K562 (cell line): ENCODE results near the gene SLC13A3. TPM values are rescaled to one million over a fixed set of nuclear protein-coding genes. Genes with fewer than 3 reads are reported as not detected.
A peak's percentile ranks its signal among the peaks of the same experiment; 100 is the strongest.

Experiments
- ATAC-seq: fragments of 200-7000 bp; cut with Tn5 transposase; 3 replicates; pipeline ENCODE4 v1.9.1; 2020; ENCODE audit warnings: moderate library complexity
- BruUV-seq: library from RNA; stranded (reverse); fragments of 400-500 nt; replicated peaks from 2 replicates; lab custom pipeline; 2021; lab: Mats Ljungman, UMichigan
- CTCF ChIA-PET: fragments of 300-600 bp; formaldehyde crosslinking; extraction: SDS; loops from one replicate; lab custom pipeline; 2021; ENCODE audit warnings: low intra/inter-chr PET ratio; lab: Yijun Ruan, JAX
- POLR2A ChIA-PET: fragments of 300-600, 350-650 bp; sonication (Branson Sonifier 250); formaldehyde crosslinking; extraction: SDS; loops from one replicate; lab custom pipeline; 2021; ENCODE audit warnings: antibody characterized with exemption, inconsistent platforms; lab: Yijun Ruan, JAX
- DNase-seq, 4 experiments: peaks; one replicate each; pipeline versions ENCODE4 v3.0.0 to v3.0.0-alpha.2; 2011 to 2018; ENCODE audit warnings: low spot score in 3 of 4, mixed read lengths in 3 of 4; ENCODE audit errors: extremely low read depth in 1 of 4
- FAIRE-seq: peaks from 2 replicates; lab custom pipeline; 2011; peaks lifted over from hg19 to GRCh38; lab: Jason Lieb, UNC
- H2AFZ ChIP-seq: 2 replicates; pipeline ENCODE4 v1.6.0; 2011; ENCODE audit warnings: low read depth, low read length, control low read depth, inconsistent platforms
- H3K27ac ChIP-seq: fragments of 200-600 bp; 3 replicates; pipeline ENCODE4 v1.8.0; 2011; ENCODE audit warnings: low read depth, mild to moderate bottlenecking, control low read depth, inconsistent platforms, low read length, moderate library complexity, mixed read lengths; ENCODE audit errors: extremely low read depth
- H3K27me3 ChIP-seq, 2 experiments: fragments of 300-600 bp in 1 of 2; 2 replicates in 1 of 2; 3 replicates in 1 of 2; pipeline versions ENCODE4 v1.6.0 to v1.8.0; 2011; ENCODE audit warnings: inconsistent platforms in 2 of 2, low read length in 2 of 2, mild to moderate bottlenecking in 1 of 2, mixed read lengths in 1 of 2, moderate library complexity in 1 of 2; ENCODE audit not compliant: control insufficient read depth in 2 of 2, insufficient read depth in 2 of 2
- H3K36me3 ChIP-seq: fragments of 300-600 bp; 3 replicates; pipeline ENCODE4 v1.8.0; 2011; ENCODE audit warnings: mild to moderate bottlenecking, low read length, inconsistent platforms; ENCODE audit not compliant: control insufficient read depth, insufficient read depth
- H3K4me1 ChIP-seq, 2 experiments: fragments of 200-600 bp in 1 of 2; replicated peaks in 1 of 2; 2 replicates in 1 of 2; 3 replicates in 1 of 2; pipeline versions ENCODE4 v1.5.1 to v1.8.0; 2011; ENCODE audit warnings: inconsistent platforms in 2 of 2, low read length in 2 of 2, mild to moderate bottlenecking in 1 of 2, mixed read lengths in 1 of 2, moderate library complexity in 1 of 2; ENCODE audit not compliant: control insufficient read depth in 2 of 2, insufficient read depth in 2 of 2
- H3K4me2 ChIP-seq: 2 replicates; pipeline ENCODE4 v1.6.1; 2011; ENCODE audit warnings: low read length, control low read depth, inconsistent platforms, mixed read lengths; ENCODE audit not compliant: insufficient read depth
- H3K4me3 ChIP-seq: fragments of 200-600 bp; sonication (generic), shearing (Covaris generic); 2 replicates; pipeline ENCODE4 v1.5.1; 2016; ENCODE audit warnings: control low read depth, inconsistent platforms
- H3K79me2 ChIP-seq: fragments of 200-600 bp; 3 replicates; pipeline ENCODE4 v1.8.0; 2011; ENCODE audit warnings: low read length, inconsistent platforms; ENCODE audit not compliant: control insufficient read depth, insufficient read depth
- H3K9ac ChIP-seq, 2 experiments: 2 replicates each; pipeline versions ENCODE4 v1.6.0 to v1.6.1; 2011; ENCODE audit warnings: low read depth in 2 of 2, low read length in 2 of 2, control low read depth in 1 of 2, inconsistent platforms in 1 of 2, mild to moderate bottlenecking in 1 of 2, mixed read lengths in 1 of 2; ENCODE audit not compliant: insufficient read depth in 1 of 2
- H3K9me1 ChIP-seq: one replicate; pipeline ENCODE4 v1.6.0; 2011; ENCODE audit warnings: inconsistent platforms, mild to moderate bottlenecking, low read length, moderate library complexity; ENCODE audit not compliant: control insufficient read depth, insufficient read depth
- H3K9me3 ChIP-seq: replicated peaks from 2 replicates; pipeline ENCODE4 v1.5.1; 2011; ENCODE audit warnings: low read depth, low read length, inconsistent platforms; ENCODE audit not compliant: control insufficient read depth, insufficient read depth
- H4K20me1 ChIP-seq: replicated peaks from 2 replicates; pipeline ENCODE4 v1.6.1; 2011; ENCODE audit warnings: low read length, inconsistent platforms, mixed read lengths; ENCODE audit not compliant: control insufficient read depth, insufficient read depth
- ARID4B ChIP-seq: sonication (generic); formaldehyde crosslinking; IDR thresholded peaks from 2 replicates; pipeline ENCODE4 v1.8.0; 2022; ENCODE audit warnings: mild to moderate bottlenecking, missing genetic modification reagents
- BACH1 ChIP-seq: fragments of 200-800 bp; sonication (Bioruptor generic); IDR thresholded peaks from 2 replicates; pipeline ENCODE4 v1.6.1; 2016; ENCODE audit warnings: missing genetic modification characterization, missing compliant biosample characterization
- KAT7 ChIP-seq: sonication (generic); formaldehyde crosslinking; IDR thresholded peaks from 2 replicates; pipeline ENCODE4 v1.8.0; 2022; ENCODE audit warnings: missing genetic modification reagents, mild to moderate bottlenecking, borderline replicate concordance
- MAZ ChIP-seq, 2 experiments: fragments of 450-650 bp in 1 of 2; sonication (generic) in 1 of 2; formaldehyde crosslinking; IDR thresholded peaks in 1 of 2; conservative IDR thresholded peaks in 1 of 2; 2 replicates each; pipeline versions ENCODE4 v1.4.0 to v1.5.0; 2020; ENCODE audit warnings: mild to moderate bottlenecking in 1 of 2, missing genetic modification reagents in 1 of 2
- SETDB1 ChIP-seq: IDR thresholded peaks from one replicate; pipeline ENCODE4 v1.6.1; 2012; ENCODE audit warnings: low read length, control low read depth, inconsistent platforms
- TCFL5 ChIP-seq: fragments of 250-450 bp; sonication (Bioruptor Pico); conservative IDR thresholded peaks from 2 replicates; pipeline ENCODE4 v1.6.1; 2021; ENCODE audit warnings: mild to moderate bottlenecking, moderate library complexity, matching md5 sums
- USF1 ChIP-seq: sonication (generic); formaldehyde crosslinking; IDR thresholded peaks from 2 replicates; pipeline ENCODE4 v1.9.0; 2022; ENCODE audit warnings: mild to moderate bottlenecking, missing genetic modification reagents
- WGBS: fragments of 100-300 bp; shearing (Covaris generic); methylation state at CpG from one replicate; pipeline ENCODE4 v1.1.6; 2016; ENCODE audit warnings: low coverage, mixed read lengths; ENCODE audit not compliant: insufficient coverage; ENCODE audit errors: missing lambda C conversion rate; 5-methylcytosine and 5-hydroxymethylcytosine counted together
- in situ Hi-C: fragments of 300-500 bp; cut with MboI; formaldehyde crosslinking; loops from 4 replicates; pipeline ENCODE4 v1.15.0; 2018; ENCODE audit warnings: inconsistent platforms, mixed read lengths
- intact Hi-C: fragments of 100-400 bp; cut with micrococcal nuclease; formaldehyde crosslinking; loops from 2 replicates; pipeline ENCODE4 v1.14.2; 2022
- polyA plus RNA-seq, 8 experiments: library from polyadenylated mRNA; depleted of rRNA in 4 of 8; stranded (reverse) in 5 of 8; unstranded in 3 of 8; fragments of >200 nt; fragmentation: Nextera tagmentation in 2 of 8; fragmentation: Illumina TruSeq in 1 of 8; extraction: Ambion mirVana in 2 of 8; extraction: Trizol in 1 of 8; gene quantifications; 2 replicates each; pipeline versions ENCODE4 v1.2.1 to v1.2.3, GENCODE V29; 2011 to 2014; ENCODE audit warnings: inconsistent platforms in 1 of 8, missing spikeins in 1 of 8
- total RNA-seq, 7 experiments: library from RNA; depleted of rRNA in 6 of 7; stranded (reverse); fragments of >200 nt in 6 of 7; fragmentation: Illumina TruSeq in 2 of 7; extraction: Trizol in 2 of 7; gene quantifications; 2 replicates each; pipeline versions ENCODE4 v1.2.1 to v1.2.3, GENCODE V29; 2011 to 2021; ENCODE audit warnings: low replicate concordance in 1 of 7

SLC13A3 gene
- total and polyA plus RNA-seq, 9 of the 15 experiments (the other 6 are each of a cell fraction or from before 2014, with no cell fraction given): 5.5 to 16.4 (median 8.5) TPM

GRCh38 chr20:46698788-46699187 is 47.5 kb upstream of the SLC13A3 start:
- H3K27me3 ChIP-seq: no peaks in the 10 kb centered on the region
- no peak overlapping the region for H3K4me3 ChIP-seq
- FAIRE-seq (no peak), ATAC-seq (peak; percentile 61)
- WGBS: 5% methylated on average over 2 of the region's 2 CpGs
- H3K4me1 ChIP-seq: peaks cover 0 to 13% of the 10 kb centered on the region in 2 experiments; a peak in 2 of 5 replicates
- CTCF ChIA-PET: no interaction called here
- in situ Hi-C loops: no loop called here
- no TSS peak for BruUV-seq
- 0 out of 2 replicates have a peak overlapping the region, but pooled peaks have one; percentile 32 for H2AFZ ChIP-seq
- intact Hi-C loops: loop anchor here (5.0 kb wide), 1 partner anchor 136 kb away; no protein-coding TSS in a partner anchor
- no peaks in the 10 kb centered on the region for H3K9me3 ChIP-seq
- no peaks in the 10 kb centered on the region for H3K79me2 ChIP-seq
- H4K20me1 ChIP-seq: no peaks in the 10 kb centered on the region
- H3K4me2 ChIP-seq: no peak overlapping the region
- no peaks in the 10 kb centered on the region for H3K9me1 ChIP-seq
- no peak for TF ChIP-seq BACH1 (tag)
- TF ChIP-seq KAT7 (CRISPR knock-in tag): no peak
- TF ChIP-seq TCFL5 (CRISPR knock-in tag): no peak
- no peak for TF ChIP-seq SETDB1
- peak; percentile 57 for TF ChIP-seq USF1
- no peak for TF ChIP-seq ARID4B (CRISPR knock-in tag)
- no peak for TF ChIP-seq MAZ (CRISPR knock-in tag; conservative IDR thresholded peaks at IDR 0.05 in 1 of 2, IDR thresholded peaks at IDR 0.05 in 1 of 2)
- TF ChIP-seq, all 486 proteins: peak for 1
- Histone ChIP-seq H3K36me3 (no peaks in the 10 kb centered on the region), H3K9ac (no peak overlapping the region), H3K27ac (no peak overlapping the region)
- DNase-seq: peak in 3 of 4 experiments; percentile 43 to 64 (median 62)
- POLR2A ChIA-PET: no interaction called here
